Prostate gland (tissue), 2 donors: ENCODE results near the gene NEDD1.

Experiments
- POLR2AphosphoS5 ChIP-seq: sonication (generic); formaldehyde crosslinking; IDR thresholded peaks from one replicate; pipeline ENCODE4 v1.6.1; 2017; ENCODE audit warnings: antibody characterized with exemption
- TF ChIP-seq, protein P1 (sequence below), 4 experiments: fragments of 200-600 bp in 2 of 4; fragments of 450-650 bp in 2 of 4; sonication (generic) in 2 of 4; IDR thresholded peaks; 1 replicate in 3 of 4; 2 replicates in 1 of 4; pipeline ENCODE4 v1.5.1; 2016 to 2019; ENCODE audit warnings: antibody characterized with exemption in 4 of 4, mild to moderate bottlenecking in 2 of 4, moderate library complexity in 2 of 4

DNA sequence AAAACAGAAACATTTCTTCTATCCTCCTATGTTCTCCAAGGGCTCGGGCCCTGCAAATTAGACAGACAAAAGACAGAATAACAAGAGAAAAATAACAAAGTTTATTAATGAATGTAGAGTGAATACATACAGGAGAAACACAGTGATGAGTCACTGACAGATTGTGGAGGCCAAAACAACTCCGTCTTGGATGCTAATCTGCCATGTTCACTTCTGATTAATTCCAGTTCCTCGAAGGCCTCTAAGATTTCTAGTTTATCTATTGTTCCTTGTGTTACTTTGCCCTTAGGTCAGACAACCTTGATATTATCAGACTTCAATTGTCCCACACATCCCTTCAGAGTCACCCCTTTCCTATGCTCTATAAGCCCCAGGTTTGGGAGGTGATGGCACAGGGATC, 26.8 kb upstream of the NEDD1 start:
- TF ChIP-seq, protein P1, sequence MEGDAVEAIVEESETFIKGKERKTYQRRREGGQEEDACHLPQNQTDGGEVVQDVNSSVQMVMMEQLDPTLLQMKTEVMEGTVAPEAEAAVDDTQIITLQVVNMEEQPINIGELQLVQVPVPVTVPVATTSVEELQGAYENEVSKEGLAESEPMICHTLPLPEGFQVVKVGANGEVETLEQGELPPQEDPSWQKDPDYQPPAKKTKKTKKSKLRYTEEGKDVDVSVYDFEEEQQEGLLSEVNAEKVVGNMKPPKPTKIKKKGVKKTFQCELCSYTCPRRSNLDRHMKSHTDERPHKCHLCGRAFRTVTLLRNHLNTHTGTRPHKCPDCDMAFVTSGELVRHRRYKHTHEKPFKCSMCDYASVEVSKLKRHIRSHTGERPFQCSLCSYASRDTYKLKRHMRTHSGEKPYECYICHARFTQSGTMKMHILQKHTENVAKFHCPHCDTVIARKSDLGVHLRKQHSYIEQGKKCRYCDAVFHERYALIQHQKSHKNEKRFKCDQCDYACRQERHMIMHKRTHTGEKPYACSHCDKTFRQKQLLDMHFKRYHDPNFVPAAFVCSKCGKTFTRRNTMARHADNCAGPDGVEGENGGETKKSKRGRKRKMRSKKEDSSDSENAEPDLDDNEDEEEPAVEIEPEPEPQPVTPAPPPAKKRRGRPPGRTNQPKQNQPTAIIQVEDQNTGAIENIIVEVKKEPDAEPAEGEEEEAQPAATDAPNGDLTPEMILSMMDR (IDR thresholded peaks at IDR 0.05): no peak
- no peak for TF ChIP-seq POLR2AphosphoS5
